ENCODE data around the gene CRTC3.
"Not testable (repeated sequence)": the region's sequence is repeated elsewhere in the genome, so short reads cannot be mapped to it uniquely, and the experiment has no call there.

CRTC3 gene

DNA sequence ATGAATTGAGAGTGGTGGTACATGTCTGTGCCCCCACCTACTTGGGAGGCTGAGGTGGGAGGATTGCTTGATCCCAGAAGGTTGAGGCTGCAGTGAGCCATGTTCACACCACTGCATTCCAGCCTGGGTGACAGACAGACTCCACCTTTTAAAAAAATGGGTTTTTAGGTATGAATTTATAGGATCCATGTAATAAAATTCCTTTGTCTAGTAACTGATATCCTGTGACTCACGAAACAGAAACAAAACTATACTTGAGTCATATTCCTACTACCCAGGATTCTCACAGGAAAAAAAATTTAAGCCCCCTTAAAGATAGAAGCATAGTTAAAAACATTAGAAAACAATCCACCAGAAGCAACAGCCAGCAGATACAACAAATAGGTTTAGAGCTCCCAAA lies 10.0 kb upstream of the CRTC3 start:
- H4K20me1 ChIP-seq = no peaks in the 10 kb centered on the region
- no peaks in the 10 kb centered on the region for H3K27me3 ChIP-seq
- no peak overlapping the region for H3K9ac ChIP-seq
- TF ChIP-seq Cebpa-rat (IDR thresholded peaks at IDR 0.05) = no peak
- H3K36me3 ChIP-seq = no peaks in the 10 kb centered on the region
- no peak overlapping the region for H3K27ac ChIP-seq
- no peaks in the 10 kb centered on the region for H3K9me3 ChIP-seq
- H3K4me3 ChIP-seq = no peak overlapping the region
- no peak overlapping the region for H3K4me2 ChIP-seq
- peaks cover 24% of the 10 kb centered on the region for H3K4me1 ChIP-seq

DNA sequence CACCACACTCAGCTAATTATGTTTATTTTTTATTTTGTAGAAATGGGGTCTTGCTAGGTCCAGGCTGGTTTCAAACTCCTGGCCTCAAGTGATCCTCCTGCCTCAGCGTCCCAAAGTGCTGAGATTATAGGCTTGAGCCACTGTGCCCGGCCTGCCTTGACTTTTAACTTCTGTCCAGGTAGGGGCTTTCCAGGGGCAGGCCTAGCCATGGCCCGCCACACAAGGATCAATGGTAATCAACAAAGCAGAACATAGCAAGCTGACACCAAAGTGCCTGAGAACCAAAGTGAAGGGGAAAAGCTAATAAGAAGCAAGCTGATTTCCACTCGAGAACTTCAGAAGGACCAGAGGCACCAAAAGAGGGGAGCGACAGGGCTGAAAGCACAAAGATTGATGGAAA lies 9.4 kb upstream of the CRTC3 start:
- Histone ChIP-seq H3K9ac (no peak overlapping the region), H3K9me3 (no peaks in the 10 kb centered on the region), H3K4me1 (peaks cover 24% of the 10 kb centered on the region), H3K4me2 (no peak overlapping the region), H3K27me3 (no peaks in the 10 kb centered on the region), H4K20me1 (no peaks in the 10 kb centered on the region), H3K36me3 (no peaks in the 10 kb centered on the region), H3K4me3 (no peak overlapping the region), H3K27ac (no peak overlapping the region)
- no peak for TF ChIP-seq Cebpa-rat (IDR thresholded peaks at IDR 0.05)

- H3K4me2 ChIP-seq = no peak overlapping the region
- peaks cover 16% of the 10 kb centered on the region for H3K4me1 ChIP-seq
- H4K20me1 ChIP-seq = no peaks in the 10 kb centered on the region
- no peaks in the 10 kb centered on the region for H3K27me3 ChIP-seq
- no peak overlapping the region for H3K27ac ChIP-seq
- TF ChIP-seq Cebpa-rat (IDR thresholded peaks at IDR 0.05) = no peak
- H3K4me3 ChIP-seq = no peak overlapping the region
- no peak overlapping the region for H3K9ac ChIP-seq
- H3K36me3 ChIP-seq = no peaks in the 10 kb centered on the region
- no peaks in the 10 kb centered on the region for H3K9me3 ChIP-seq
Observed at GRCh38 chr15:90523373-90523772, 6.3 kb upstream of the CRTC3 start.

- H3K27ac ChIP-seq, H3K4me2 ChIP-seq, H4K20me1 ChIP-seq, H3K27me3 ChIP-seq, H3K4me3 ChIP-seq, H3K9me3 ChIP-seq, H3K9ac ChIP-seq, H3K36me3 ChIP-seq: not testable (repeated sequence)
- peaks cover 22% of the 10 kb centered on the region for H3K4me1 ChIP-seq
Observed at GRCh38 chr15:90524018-90524803, 5.5 kb upstream of the CRTC3 start.

DNA sequence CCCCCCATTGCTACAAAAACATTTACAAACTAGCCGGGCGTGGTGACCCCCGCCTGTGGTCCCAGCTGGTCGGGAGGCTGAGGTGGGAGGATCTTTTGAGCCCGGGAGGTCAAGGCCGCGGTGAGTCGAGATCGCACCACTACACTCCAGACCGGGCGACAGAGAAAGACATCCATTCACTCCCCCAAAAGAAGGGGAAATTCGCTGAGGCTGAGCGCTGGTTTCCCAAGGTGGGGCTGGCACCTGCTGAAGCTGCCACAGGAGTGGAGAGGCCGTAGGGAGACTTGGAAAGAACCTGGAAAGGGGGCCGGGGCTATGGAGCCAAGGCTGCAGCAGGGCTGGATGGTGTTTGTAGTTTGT lies 732 bp upstream of the CRTC3 start:
- peak overlapping the region; percentile 99 for H3K4me2 ChIP-seq
- peaks cover 35% of the 10 kb centered on the region for H4K20me1 ChIP-seq
- no peaks in the 10 kb centered on the region for H3K9me3 ChIP-seq
- peaks cover 22% of the 10 kb centered on the region for H3K4me1 ChIP-seq
- H3K9ac ChIP-seq = peak overlapping the region; percentile 93
- no peaks in the 10 kb centered on the region for H3K36me3 ChIP-seq
- H3K27me3 ChIP-seq = no peaks in the 10 kb centered on the region
- no peak for TF ChIP-seq Cebpa-rat (IDR thresholded peaks at IDR 0.05)
- H3K27ac ChIP-seq = peak overlapping the region; percentile 92
- H3K4me3 ChIP-seq = peak overlapping the region; percentile 91

- peaks cover 50% of the 10 kb centered on the region for H4K20me1 ChIP-seq
- peak overlapping the region; percentile 93 for H3K9ac ChIP-seq
Observed at GRCh38 chr15:90530250-90531051, 728 bp downstream of the CRTC3 start.

GRCh38 chr15:90531147-90531546 lies 1.4 kb downstream of the CRTC3 start:
- Histone ChIP-seq H3K9ac (peak overlapping the region; percentile 93), H3K4me2 (peak overlapping the region; percentile 99), H4K20me1 (peaks cover 57% of the 10 kb centered on the region), H3K27ac (no peak overlapping the region), H3K36me3 (0 out of 2 replicates have a peak, but pooled peaks cover 6% of the 10 kb centered on the region), H3K4me3 (peak overlapping the region; percentile 91), H3K4me1 (peaks cover 22% of the 10 kb centered on the region), H3K27me3 (no peaks in the 10 kb centered on the region), H3K9me3 (no peaks in the 10 kb centered on the region)
- TF ChIP-seq Cebpa-rat (IDR thresholded peaks at IDR 0.05) = no peak

More at GRCh38 chr15:90530250-90531051, 728 bp downstream of the CRTC3 start:
- Histone ChIP-seq H3K4me2 (peak overlapping the region; percentile 99), H3K36me3 (0 out of 2 replicates have a peak, but pooled peaks cover 4% of the 10 kb centered on the region), H3K9me3 (no peaks in the 10 kb centered on the region), H3K4me3 (peak overlapping the region; percentile 91), H3K27me3 (no peaks in the 10 kb centered on the region), H3K4me1 (peaks cover 22% of the 10 kb centered on the region), H3K27ac (peak overlapping the region; percentile 92)
- no peak for TF ChIP-seq Cebpa-rat (IDR thresholded peaks at IDR 0.05)

DNA sequence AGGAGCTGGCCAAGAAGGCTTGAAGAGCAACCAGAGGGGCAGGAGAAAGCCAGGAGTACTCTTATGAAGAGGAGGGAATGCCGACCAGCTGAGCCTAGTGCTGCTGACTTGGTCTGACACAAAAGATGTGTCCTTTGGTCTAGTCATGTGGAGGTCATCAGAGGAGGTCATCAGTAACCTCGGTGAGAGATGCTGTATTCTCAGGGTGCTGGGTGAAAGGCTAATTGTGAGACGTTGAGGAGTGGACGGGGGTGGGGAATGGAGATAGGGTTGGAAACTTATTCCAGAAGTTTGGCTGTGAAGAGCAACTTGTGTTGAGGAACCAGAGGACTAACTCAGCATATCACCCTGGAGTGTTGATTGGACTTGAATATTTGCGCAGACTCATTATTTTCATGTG lies 5.5 kb downstream of the CRTC3 start:
- Histone ChIP-seq H3K9ac (no peak overlapping the region), H3K9me3 (no peaks in the 10 kb centered on the region), H3K27ac (no peak overlapping the region), H3K27me3 (no peaks in the 10 kb centered on the region), H3K4me1 (peaks cover 14% of the 10 kb centered on the region), H3K4me3 (no peak overlapping the region), H3K36me3 (0 out of 2 replicates have a peak, but pooled peaks cover 21% of the 10 kb centered on the region), H4K20me1 (peaks cover 94% of the 10 kb centered on the region), H3K4me2 (no peak overlapping the region)
- no peak for TF ChIP-seq Cebpa-rat (IDR thresholded peaks at IDR 0.05)

GRCh38 chr15:90539789-90540188 lies 10.1 kb downstream of the CRTC3 start:
- Histone ChIP-seq H3K4me2 (no peak overlapping the region), H4K20me1 (peaks cover 61% of the 10 kb centered on the region), H3K27me3 (no peaks in the 10 kb centered on the region), H3K36me3 (peaks cover 37% of the 10 kb centered on the region; the same call in 1 of the 2 replicates), H3K4me1 (no peaks in the 10 kb centered on the region), H3K9me3 (no peaks in the 10 kb centered on the region), H3K4me3 (no peak overlapping the region), H3K9ac (no peak overlapping the region), H3K27ac (no peak overlapping the region)
- TF ChIP-seq Cebpa-rat (IDR thresholded peaks at IDR 0.05) = no peak

GRCh38 chr15:90540768-90541167 lies 11.0 kb downstream of the CRTC3 start:
- peaks cover 41% of the 10 kb centered on the region; the same call in 1 of the 2 replicates for H3K36me3 ChIP-seq

More at GRCh38 chr15:90540768-90541167, 11.0 kb downstream of the CRTC3 start:
- Histone ChIP-seq H3K4me2 (no peak overlapping the region), H3K9me3 (no peaks in the 10 kb centered on the region), H4K20me1 (peaks cover 52% of the 10 kb centered on the region), H3K4me3 (no peak overlapping the region), H3K27me3 (no peaks in the 10 kb centered on the region), H3K4me1 (no peaks in the 10 kb centered on the region), H3K9ac (no peak overlapping the region), H3K27ac (no peak overlapping the region)
- no peak for TF ChIP-seq Cebpa-rat (IDR thresholded peaks at IDR 0.05)
